Cardiac muscle cell (in vitro differentiated cells and primary cell): Measurements from ENCODE around the gene RAB11FIP3. TPM values are rescaled to one million over a fixed set of nuclear protein-coding genes. Genes with fewer than 3 reads are reported as not detected.

ENCODE experiments used
- DNase-seq, 2 donors: peaks; one replicate each; pipeline versions ENCODE4 v3.0.0 to v3.0.0-alpha.2; 2010 to 2017; ENCODE audit warnings: low read depth in 1 of 2, low spot score in 1 of 2
- H3K27ac ChIP-seq: fragments of 200-600 bp; sonication (generic); 2 replicates; pipeline ENCODE4 v1.5.1; 2016
- H3K27me3 ChIP-seq: fragments of 200-600 bp; sonication (generic); 2 replicates; pipeline ENCODE4 v1.6.0; 2016; ENCODE audit warnings: control low read depth
- H3K36me3 ChIP-seq: fragments of 200-600 bp; sonication (generic); 2 replicates; pipeline ENCODE4 v1.5.1; 2016; ENCODE audit warnings: control low read depth
- H3K4me1 ChIP-seq: fragments of 200-600 bp; sonication (generic); 2 replicates; pipeline ENCODE4 v1.8.1; 2017; ENCODE audit warnings: low read depth, mild to moderate bottlenecking, mixed run types
- H3K4me3 ChIP-seq: fragments of 200-600 bp; sonication (generic); 2 replicates; pipeline ENCODE4 v1.5.1; 2016; ENCODE audit warnings: mild to moderate bottlenecking
- H3K9me3 ChIP-seq: fragments of 200-600 bp; sonication (generic); 2 replicates; pipeline ENCODE4 v1.5.1; 2017; ENCODE audit warnings: low read depth, mild to moderate bottlenecking, control low read depth
- CTCF ChIP-seq: IDR thresholded peaks from 2 replicates; pipeline ENCODE4 v1.5.1; 2012; ENCODE audit warnings: low read depth, mild to moderate bottlenecking, low read length
- polyA plus RNA-seq: library from polyadenylated mRNA; unstranded; fragments of >200 nt; fragmentation: Nextera tagmentation; extraction: Ambion mirVana; gene quantifications from 2 replicates; pipeline ENCODE4 v1.2.1, GENCODE V29; 2016
- total RNA-seq: library from RNA; depleted of rRNA; stranded (reverse); fragments of >200 nt; gene quantifications from 2 replicates; pipeline ENCODE4 v1.2.3, GENCODE V29; 2016

The RAB11FIP3 gene
- total and polyA plus RNA-seq, 2 experiments from 2014 or later, result 55.3 to 77.1 TPM

GRCh38 chr16:539901-540530 lies 114.6 kb downstream of the RAB11FIP3 start:
- Histone ChIP-seq H3K27ac (no peak overlapping the region), H3K36me3 (no peaks in the 10 kb centered on the region), H3K9me3 (no peaks in the 10 kb centered on the region), H3K4me1 (no peaks in the 10 kb centered on the region), H3K27me3 (no peaks in the 10 kb centered on the region), H3K4me3 (no peak overlapping the region)
- DNase-seq, result no peak
- no peak for TF ChIP-seq CTCF

- Histone ChIP-seq H3K9me3 (no peaks in the 10 kb centered on the region), H3K36me3 (no peaks in the 10 kb centered on the region), H3K4me3 (no peak overlapping the region), H3K27me3 (no peaks in the 10 kb centered on the region), H3K4me1 (no peaks in the 10 kb centered on the region), H3K27ac (no peak overlapping the region)
- no peak for TF ChIP-seq CTCF
- no peak for DNase-seq
These were observed 115.3 kb downstream of the RAB11FIP3 start for GRCh38 chr16:540645-541340.

GRCh38 chr16:543301-544164 lies 118.1 kb downstream of the RAB11FIP3 start:
- H3K9me3 ChIP-seq, result no peaks in the 10 kb centered on the region
- DNase-seq, result no peak
- H3K4me3 ChIP-seq, result no peak overlapping the region
- H3K36me3 ChIP-seq, result peaks cover 2% of the 10 kb centered on the region
- H3K4me1 ChIP-seq, result no peaks in the 10 kb centered on the region
- H3K27ac ChIP-seq, result no peak overlapping the region
- no peak for TF ChIP-seq CTCF
- H3K27me3 ChIP-seq, result no peaks in the 10 kb centered on the region

GRCh38 chr16:544517-544916 lies 119.1 kb downstream of the RAB11FIP3 start:
- no peak for TF ChIP-seq CTCF
- H3K4me3 ChIP-seq, result no peak overlapping the region
- no peaks in the 10 kb centered on the region for H3K9me3 ChIP-seq
- H3K27ac ChIP-seq, result no peak overlapping the region
- H3K4me1 ChIP-seq, result no peaks in the 10 kb centered on the region
- H3K27me3 ChIP-seq, result no peaks in the 10 kb centered on the region
- peaks cover 6% of the 10 kb centered on the region for H3K36me3 ChIP-seq
- DNase-seq, result no peak

GRCh38 chr16:546909-547770 lies 121.7 kb downstream of the RAB11FIP3 start:
- H3K4me1 ChIP-seq, result no peaks in the 10 kb centered on the region
- no peaks in the 10 kb centered on the region for H3K27me3 ChIP-seq
- H3K9me3 ChIP-seq, result no peaks in the 10 kb centered on the region
- H3K36me3 ChIP-seq, result peaks cover 10% of the 10 kb centered on the region
- H3K4me3 ChIP-seq, result no peak overlapping the region
- DNase-seq, result peak; percentile 42 to 68
- no peak overlapping the region for H3K27ac ChIP-seq
- peak; percentile 39 for TF ChIP-seq CTCF
